Measurements from ENCODE around the gene CRB2.

- TF ChIP-seq, protein P1, sequence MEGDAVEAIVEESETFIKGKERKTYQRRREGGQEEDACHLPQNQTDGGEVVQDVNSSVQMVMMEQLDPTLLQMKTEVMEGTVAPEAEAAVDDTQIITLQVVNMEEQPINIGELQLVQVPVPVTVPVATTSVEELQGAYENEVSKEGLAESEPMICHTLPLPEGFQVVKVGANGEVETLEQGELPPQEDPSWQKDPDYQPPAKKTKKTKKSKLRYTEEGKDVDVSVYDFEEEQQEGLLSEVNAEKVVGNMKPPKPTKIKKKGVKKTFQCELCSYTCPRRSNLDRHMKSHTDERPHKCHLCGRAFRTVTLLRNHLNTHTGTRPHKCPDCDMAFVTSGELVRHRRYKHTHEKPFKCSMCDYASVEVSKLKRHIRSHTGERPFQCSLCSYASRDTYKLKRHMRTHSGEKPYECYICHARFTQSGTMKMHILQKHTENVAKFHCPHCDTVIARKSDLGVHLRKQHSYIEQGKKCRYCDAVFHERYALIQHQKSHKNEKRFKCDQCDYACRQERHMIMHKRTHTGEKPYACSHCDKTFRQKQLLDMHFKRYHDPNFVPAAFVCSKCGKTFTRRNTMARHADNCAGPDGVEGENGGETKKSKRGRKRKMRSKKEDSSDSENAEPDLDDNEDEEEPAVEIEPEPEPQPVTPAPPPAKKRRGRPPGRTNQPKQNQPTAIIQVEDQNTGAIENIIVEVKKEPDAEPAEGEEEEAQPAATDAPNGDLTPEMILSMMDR (IDR thresholded peaks at IDR 0.05), result no peak
- TF ChIP-seq ZFX (IDR thresholded peaks at IDR 0.05; ENCODE audit: borderline replicate concordance), result no peak
Observed at GRCh38 chr9:123368536-123369153, 12.6 kb downstream of the CRB2 start.
